Omental fat pad (tissue), 4 donors: Measurements from ENCODE around the gene TIMM22. TPM values are rescaled to one million over a fixed set of nuclear protein-coding genes. Genes with fewer than 3 reads are reported as not detected.

Experiments used
- ATAC-seq: fragments of 150-250 bp; one replicate; pipeline ENCODE4 v1.9.1; 2016; ENCODE audit warnings: mild to moderate bottlenecking, moderate library complexity; ENCODE audit not compliant: low FRiP score
- DNase-seq: peaks from one replicate; pipeline ENCODE4 v3.0.0-alpha.2; 2019; ENCODE audit warnings: low spot score
- CTCF ChIP-seq, 3 donors: fragments of 450-650 bp; IDR thresholded peaks; one replicate each; pipeline ENCODE4 v1.5.1; 2016 to 2017; ENCODE audit warnings: antibody characterized with exemption in 3 of 3, mild to moderate bottlenecking in 3 of 3, moderate library complexity in 2 of 3
- total RNA-seq, 4 donors: library from RNA; depleted of rRNA; stranded (reverse); fragments of >200 nt; gene quantifications; one replicate each; pipeline ENCODE4 v1.1.0, GENCODE V29; 2016

Gene TIMM22
- total RNA-seq, 4 donors from 2014 or later, result 10.9 to 18.3 (median 13.4) TPM

GRCh38 chr17:979539-980405 lies 17.2 kb upstream of the TIMM22 start, which contains the start of gene NXN:
Gene NXN, minus strand, starts transcription at chr17:979776.
- TF ChIP-seq CTCF (IDR thresholded peaks at IDR 0.05), result no peak
- peak; percentile 68 for DNase-seq
- ATAC-seq, result peak; percentile 91

- ATAC-seq, result peak; percentile 50
- peak; percentile 28 for DNase-seq
- peak in 2 of 3 donors; percentile 6 to 53 for TF ChIP-seq CTCF (IDR thresholded peaks at IDR 0.05)
Measured at GRCh38 chr17:980406-981291, 16.3 kb upstream of the TIMM22 start.

GRCh38 chr17:981292-981658 lies 15.7 kb upstream of the TIMM22 start:
- no peak for TF ChIP-seq CTCF (IDR thresholded peaks at IDR 0.05)
- DNase-seq, result no peak
- no peak for ATAC-seq

- ATAC-seq (no peak), DNase-seq (no peak)
- TF ChIP-seq CTCF (IDR thresholded peaks at IDR 0.05), result no peak
Measured at GRCh38 chr17:983921-984320, 13.0 kb upstream of the TIMM22 start.

- no peak for TF ChIP-seq CTCF (IDR thresholded peaks at IDR 0.05)
- DNase-seq, result no peak
- ATAC-seq, result no peak
Measured at GRCh38 chr17:986322-986929, 10.5 kb upstream of the TIMM22 start.

GRCh38 chr17:987931-988330 lies 9.0 kb upstream of the TIMM22 start:
- ATAC-seq (no peak), DNase-seq (no peak)
- TF ChIP-seq CTCF (IDR thresholded peaks at IDR 0.05), result no peak
